ENCODE data around the gene WASF1.
A peak's percentile ranks its signal among the peaks of the same experiment; 100 is the strongest.

Gene WASF1

GRCh38 chr6:110105296-110105695, 74.2 kb downstream of the WASF1 start:
- TF ChIP-seq, protein P1, sequence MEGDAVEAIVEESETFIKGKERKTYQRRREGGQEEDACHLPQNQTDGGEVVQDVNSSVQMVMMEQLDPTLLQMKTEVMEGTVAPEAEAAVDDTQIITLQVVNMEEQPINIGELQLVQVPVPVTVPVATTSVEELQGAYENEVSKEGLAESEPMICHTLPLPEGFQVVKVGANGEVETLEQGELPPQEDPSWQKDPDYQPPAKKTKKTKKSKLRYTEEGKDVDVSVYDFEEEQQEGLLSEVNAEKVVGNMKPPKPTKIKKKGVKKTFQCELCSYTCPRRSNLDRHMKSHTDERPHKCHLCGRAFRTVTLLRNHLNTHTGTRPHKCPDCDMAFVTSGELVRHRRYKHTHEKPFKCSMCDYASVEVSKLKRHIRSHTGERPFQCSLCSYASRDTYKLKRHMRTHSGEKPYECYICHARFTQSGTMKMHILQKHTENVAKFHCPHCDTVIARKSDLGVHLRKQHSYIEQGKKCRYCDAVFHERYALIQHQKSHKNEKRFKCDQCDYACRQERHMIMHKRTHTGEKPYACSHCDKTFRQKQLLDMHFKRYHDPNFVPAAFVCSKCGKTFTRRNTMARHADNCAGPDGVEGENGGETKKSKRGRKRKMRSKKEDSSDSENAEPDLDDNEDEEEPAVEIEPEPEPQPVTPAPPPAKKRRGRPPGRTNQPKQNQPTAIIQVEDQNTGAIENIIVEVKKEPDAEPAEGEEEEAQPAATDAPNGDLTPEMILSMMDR (IDR thresholded peaks at IDR 0.05; ENCODE audit: low read length, missing control alignments) = no peak
- DNase-seq (ENCODE audit: low read depth) = no peak
- H3K4me3 ChIP-seq (replicated peaks; ENCODE audit: low read depth, low read length) = no peak overlapping the region

GRCh38 chr6:110103260-110103659, 76.2 kb downstream of the WASF1 start:
- TF ChIP-seq, protein P1 (IDR thresholded peaks at IDR 0.05; ENCODE audit: low read length, missing control alignments) = no peak
- H3K4me3 ChIP-seq (replicated peaks; ENCODE audit: low read depth, low read length) = no peak overlapping the region
- DNase-seq (ENCODE audit: low read depth) = no peak

GRCh38 chr6:110102411-110102810, 77.1 kb downstream of the WASF1 start:
- TF ChIP-seq, protein P1 (IDR thresholded peaks at IDR 0.05; ENCODE audit: low read length, missing control alignments) = no peak
- no peak for DNase-seq (ENCODE audit: low read depth)
- H3K4me3 ChIP-seq (replicated peaks; ENCODE audit: low read depth, low read length) = no peak overlapping the region

- DNase-seq (ENCODE audit: low read depth) = no peak
- H3K4me3 ChIP-seq (replicated peaks; ENCODE audit: low read depth, low read length) = no peak overlapping the region
- TF ChIP-seq, protein P1 (IDR thresholded peaks at IDR 0.05; ENCODE audit: low read length, missing control alignments) = no peak
Measured at GRCh38 chr6:110101885-110102284, 77.6 kb downstream of the WASF1 start.

DNA sequence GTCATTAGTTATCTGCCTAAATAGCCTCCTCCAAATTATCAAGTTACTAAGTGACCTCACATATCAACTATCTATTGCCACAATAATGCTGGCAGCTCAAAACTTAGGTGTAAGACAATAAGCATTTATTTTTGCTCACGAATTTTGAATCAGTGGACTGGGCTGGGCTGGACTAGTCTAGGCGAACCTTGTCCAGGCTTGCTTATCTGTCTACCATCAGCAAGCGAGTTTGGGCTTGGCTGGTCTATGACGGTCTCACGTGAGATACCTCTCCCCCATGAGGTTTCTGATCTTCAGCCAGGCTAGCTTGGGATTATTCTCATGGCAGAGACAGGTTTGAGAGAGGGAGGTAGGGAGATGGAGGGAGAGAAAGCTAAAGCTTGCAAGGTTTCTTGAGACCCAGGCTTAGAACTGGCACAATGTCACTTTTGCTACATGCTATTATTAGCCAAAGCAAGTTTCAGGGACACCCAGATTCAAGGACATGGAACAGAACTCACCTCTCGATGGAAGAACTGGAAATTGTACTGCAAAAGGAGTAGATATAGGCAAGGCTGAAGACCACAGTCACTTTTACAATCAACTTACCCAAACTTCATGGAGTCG, 80.9 kb downstream of the WASF1 start:
- TF ChIP-seq, protein P1 (IDR thresholded peaks at IDR 0.05; ENCODE audit: low read length, missing control alignments) = no peak
- no peak overlapping the region for H3K4me3 ChIP-seq (replicated peaks; ENCODE audit: low read depth, low read length)
- no peak for DNase-seq (ENCODE audit: low read depth)

DNA sequence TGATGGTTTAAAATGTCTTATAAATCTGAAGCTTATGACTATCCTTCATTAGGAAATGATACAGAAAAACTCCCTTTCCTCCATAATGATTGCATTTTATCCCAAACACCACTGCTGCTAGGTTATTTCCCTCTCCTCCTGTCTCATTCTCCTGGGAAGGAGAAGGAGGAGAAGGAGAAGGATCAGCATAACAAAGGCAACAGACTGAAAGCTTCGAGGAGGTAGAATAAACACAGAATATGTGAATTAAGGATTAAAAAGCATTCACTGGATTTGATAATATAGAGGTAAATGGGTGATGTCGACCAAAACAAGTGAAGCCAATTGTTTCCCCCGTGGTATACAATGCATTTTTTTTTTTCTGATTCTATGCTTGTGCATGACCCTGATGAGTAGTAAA, 82.0 kb downstream of the WASF1 start:
- DNase-seq (ENCODE audit: low read depth) = peak; percentile 16
- no peak overlapping the region for H3K4me3 ChIP-seq (replicated peaks; ENCODE audit: low read depth, low read length)

More for the DNA sequence above, 82.0 kb downstream of the WASF1 start:
- TF ChIP-seq, protein P1 (IDR thresholded peaks at IDR 0.05; ENCODE audit: low read length, missing control alignments) = no peak

All from fibroblast of pulmonary artery (primary cell).